K562 (cell line): ENCODE data around the gene UNC13A. TPM values are rescaled to one million over a fixed set of nuclear protein-coding genes. Genes with fewer than 3 reads are reported as not detected.

Source experiments
- ATAC-seq: fragments of 200-7000 bp; cut with Tn5 transposase; 3 replicates; pipeline ENCODE4 v1.9.1; 2020; ENCODE audit warnings: moderate library complexity
- BruUV-seq: library from RNA; stranded (reverse); fragments of 400-500 nt; replicated peaks from 2 replicates; lab custom pipeline; 2021; lab: Mats Ljungman, UMichigan
- CTCF ChIA-PET: fragments of 300-600 bp; formaldehyde crosslinking; extraction: SDS; loops from one replicate; lab custom pipeline; 2021; ENCODE audit warnings: low intra/inter-chr PET ratio; lab: Yijun Ruan, JAX
- POLR2A ChIA-PET: fragments of 300-600, 350-650 bp; sonication (Branson Sonifier 250); formaldehyde crosslinking; extraction: SDS; loops from one replicate; lab custom pipeline; 2021; ENCODE audit warnings: antibody characterized with exemption, inconsistent platforms; lab: Yijun Ruan, JAX
- DNase-seq, 4 experiments: peaks; one replicate each; pipeline versions ENCODE4 v3.0.0 to v3.0.0-alpha.2; 2011 to 2018; ENCODE audit warnings: low spot score in 3 of 4, mixed read lengths in 3 of 4; ENCODE audit errors: extremely low read depth in 1 of 4
- FAIRE-seq: peaks from 2 replicates; lab custom pipeline; 2011; peaks lifted over from hg19 to GRCh38; lab: Jason Lieb, UNC
- H2AFZ ChIP-seq: 2 replicates; pipeline ENCODE4 v1.6.0; 2011; ENCODE audit warnings: low read depth, low read length, control low read depth, inconsistent platforms
- H3K27ac ChIP-seq: fragments of 200-600 bp; 3 replicates; pipeline ENCODE4 v1.8.0; 2011; ENCODE audit warnings: low read depth, mild to moderate bottlenecking, control low read depth, inconsistent platforms, low read length, moderate library complexity, mixed read lengths; ENCODE audit errors: extremely low read depth
- H3K27me3 ChIP-seq, 2 experiments: fragments of 300-600 bp in 1 of 2; 2 replicates in 1 of 2; 3 replicates in 1 of 2; pipeline versions ENCODE4 v1.6.0 to v1.8.0; 2011; ENCODE audit warnings: inconsistent platforms in 2 of 2, low read length in 2 of 2, mild to moderate bottlenecking in 1 of 2, mixed read lengths in 1 of 2, moderate library complexity in 1 of 2; ENCODE audit not compliant: control insufficient read depth in 2 of 2, insufficient read depth in 2 of 2
- H3K36me3 ChIP-seq: fragments of 300-600 bp; 3 replicates; pipeline ENCODE4 v1.8.0; 2011; ENCODE audit warnings: mild to moderate bottlenecking, low read length, inconsistent platforms; ENCODE audit not compliant: control insufficient read depth, insufficient read depth
- H3K4me1 ChIP-seq, 2 experiments: fragments of 200-600 bp in 1 of 2; replicated peaks in 1 of 2; 2 replicates in 1 of 2; 3 replicates in 1 of 2; pipeline versions ENCODE4 v1.5.1 to v1.8.0; 2011; ENCODE audit warnings: inconsistent platforms in 2 of 2, low read length in 2 of 2, mild to moderate bottlenecking in 1 of 2, mixed read lengths in 1 of 2, moderate library complexity in 1 of 2; ENCODE audit not compliant: control insufficient read depth in 2 of 2, insufficient read depth in 2 of 2
- H3K4me2 ChIP-seq: 2 replicates; pipeline ENCODE4 v1.6.1; 2011; ENCODE audit warnings: low read length, control low read depth, inconsistent platforms, mixed read lengths; ENCODE audit not compliant: insufficient read depth
- H3K4me3 ChIP-seq: fragments of 200-600 bp; sonication (generic), shearing (Covaris generic); 2 replicates; pipeline ENCODE4 v1.5.1; 2016; ENCODE audit warnings: control low read depth, inconsistent platforms
- H3K79me2 ChIP-seq: fragments of 200-600 bp; 3 replicates; pipeline ENCODE4 v1.8.0; 2011; ENCODE audit warnings: low read length, inconsistent platforms; ENCODE audit not compliant: control insufficient read depth, insufficient read depth
- H3K9ac ChIP-seq, 2 experiments: 2 replicates each; pipeline versions ENCODE4 v1.6.0 to v1.6.1; 2011; ENCODE audit warnings: low read depth in 2 of 2, low read length in 2 of 2, control low read depth in 1 of 2, inconsistent platforms in 1 of 2, mild to moderate bottlenecking in 1 of 2, mixed read lengths in 1 of 2; ENCODE audit not compliant: insufficient read depth in 1 of 2
- H3K9me1 ChIP-seq: one replicate; pipeline ENCODE4 v1.6.0; 2011; ENCODE audit warnings: inconsistent platforms, mild to moderate bottlenecking, low read length, moderate library complexity; ENCODE audit not compliant: control insufficient read depth, insufficient read depth
- H3K9me3 ChIP-seq: replicated peaks from 2 replicates; pipeline ENCODE4 v1.5.1; 2011; ENCODE audit warnings: low read depth, low read length, inconsistent platforms; ENCODE audit not compliant: control insufficient read depth, insufficient read depth
- H4K20me1 ChIP-seq: replicated peaks from 2 replicates; pipeline ENCODE4 v1.6.1; 2011; ENCODE audit warnings: low read length, inconsistent platforms, mixed read lengths; ENCODE audit not compliant: control insufficient read depth, insufficient read depth
- ETS2 ChIP-seq: IDR thresholded peaks from 2 replicates; pipeline ENCODE4 v1.6.1; 2016; ENCODE audit warnings: borderline replicate concordance, missing genetic modification characterization, mild to moderate bottlenecking, moderate library complexity, missing compliant biosample characterization; ENCODE audit not compliant: poor library complexity, severe bottlenecking
- HEY1 ChIP-seq: fragments of 250-450 bp; sonication (Bioruptor Pico); IDR thresholded peaks from 2 replicates; pipeline ENCODE4 v1.5.0; 2020; ENCODE audit warnings: mild to moderate bottlenecking, moderate library complexity, borderline replicate concordance
- MIER1 ChIP-seq: fragments of 450-650 bp; IDR thresholded peaks from 2 replicates; pipeline ENCODE4 v1.6.1; 2016; ENCODE audit warnings: antibody characterized with exemption, mild to moderate bottlenecking, low read depth
- MTF1 ChIP-seq: fragments of 250-450 bp; sonication (Bioruptor Pico); IDR thresholded peaks from 2 replicates; pipeline ENCODE4 v1.9.0; 2021; ENCODE audit warnings: moderate library complexity, mild to moderate bottlenecking, inconsistent platforms, borderline replicate concordance
- NCOA2 ChIP-seq, 2 experiments: fragments of 450-650 bp; IDR thresholded peaks; 2 replicates each; pipeline ENCODE4 v1.6.1; 2018; ENCODE audit warnings: mild to moderate bottlenecking in 2 of 2, moderate library complexity in 1 of 2; ENCODE audit not compliant: partially characterized antibody in 2 of 2
- POLR2AphosphoS2 ChIP-seq: IDR thresholded peaks from 2 replicates; pipeline ENCODE4 v1.6.1; 2012; ENCODE audit warnings: low read length, improper control_type of control experiment
- SOX6 ChIP-seq: fragments of 450-650 bp; IDR thresholded peaks from 2 replicates; pipeline ENCODE4 v1.6.1; 2014; ENCODE audit warnings: mild to moderate bottlenecking
- SRSF1 ChIP-seq: fragments of 200-400 bp; formaldehyde crosslinking; IDR thresholded peaks from 2 replicates; pipeline ENCODE4 v1.6.1; 2017; ENCODE audit warnings: mild to moderate bottlenecking, low read depth, low read length, moderate library complexity
- TCF3 ChIP-seq: sonication (generic); formaldehyde crosslinking; IDR thresholded peaks from 2 replicates; pipeline ENCODE4 v1.4.0; 2020; ENCODE audit warnings: mild to moderate bottlenecking, missing genetic modification reagents
- YY1 ChIP-seq, 3 experiments: IDR thresholded peaks; 2 replicates each; pipeline ENCODE4 v1.6.1; 2011; ENCODE audit warnings: low read length in 2 of 3, mild to moderate bottlenecking in 2 of 3, moderate library complexity in 2 of 3, borderline replicate concordance in 1 of 3, control low read depth in 1 of 3, low read depth in 1 of 3; ENCODE audit not compliant: insufficient read depth in 3 of 3, insufficient replicate concordance in 2 of 3, control insufficient read depth in 1 of 3, insufficient read length in 1 of 3; ENCODE audit errors: extremely low read depth in 1 of 3
- ZNF445 ChIP-seq: fragments of 250-450 bp; sonication (Bioruptor Pico); IDR thresholded peaks from 2 replicates; pipeline ENCODE4 v1.4.0; 2020; ENCODE audit warnings: low read depth, mild to moderate bottlenecking, moderate library complexity
- WGBS: fragments of 100-300 bp; shearing (Covaris generic); methylation state at CpG from one replicate; pipeline ENCODE4 v1.1.6; 2016; ENCODE audit warnings: low coverage, mixed read lengths; ENCODE audit not compliant: insufficient coverage; ENCODE audit errors: missing lambda C conversion rate; 5-methylcytosine and 5-hydroxymethylcytosine counted together
- in situ Hi-C: fragments of 300-500 bp; cut with MboI; formaldehyde crosslinking; loops from 4 replicates; pipeline ENCODE4 v1.15.0; 2018; ENCODE audit warnings: inconsistent platforms, mixed read lengths
- intact Hi-C: fragments of 100-400 bp; cut with micrococcal nuclease; formaldehyde crosslinking; loops from 2 replicates; pipeline ENCODE4 v1.14.2; 2022
- polyA plus RNA-seq, 8 experiments: library from polyadenylated mRNA; depleted of rRNA in 4 of 8; stranded (reverse) in 5 of 8; unstranded in 3 of 8; fragments of >200 nt; fragmentation: Nextera tagmentation in 2 of 8; fragmentation: Illumina TruSeq in 1 of 8; extraction: Ambion mirVana in 2 of 8; extraction: Trizol in 1 of 8; gene quantifications; 2 replicates each; pipeline versions ENCODE4 v1.2.1 to v1.2.3, GENCODE V29; 2011 to 2014; ENCODE audit warnings: inconsistent platforms in 1 of 8, missing spikeins in 1 of 8
- total RNA-seq, 7 experiments: library from RNA; depleted of rRNA in 6 of 7; stranded (reverse); fragments of >200 nt in 6 of 7; fragmentation: Illumina TruSeq in 2 of 7; extraction: Trizol in 2 of 7; gene quantifications; 2 replicates each; pipeline versions ENCODE4 v1.2.1 to v1.2.3, GENCODE V29; 2011 to 2021; ENCODE audit warnings: low replicate concordance in 1 of 7
- TF ChIP-seq, protein P1 (sequence below): fragments of 250-450 bp; sonication (Bioruptor Pico); IDR thresholded peaks from 2 replicates; pipeline ENCODE4 v1.5.0; 2020; ENCODE audit warnings: mild to moderate bottlenecking, borderline replicate concordance
- TF ChIP-seq, protein P2 (sequence below), 2 experiments: fragments of 450-650 bp; IDR thresholded peaks; 2 replicates each; pipeline ENCODE4 v1.6.1; 2018; ENCODE audit warnings: mild to moderate bottlenecking in 2 of 2, low read depth in 1 of 2; ENCODE audit not compliant: partially characterized antibody in 2 of 2

UNC13A gene
- total and polyA plus RNA-seq, 9 of the 15 experiments (the other 6 are each of a cell fraction or from before 2014, with no cell fraction given): 0.03 to 1.0 (median 0.25) TPM

DNA sequence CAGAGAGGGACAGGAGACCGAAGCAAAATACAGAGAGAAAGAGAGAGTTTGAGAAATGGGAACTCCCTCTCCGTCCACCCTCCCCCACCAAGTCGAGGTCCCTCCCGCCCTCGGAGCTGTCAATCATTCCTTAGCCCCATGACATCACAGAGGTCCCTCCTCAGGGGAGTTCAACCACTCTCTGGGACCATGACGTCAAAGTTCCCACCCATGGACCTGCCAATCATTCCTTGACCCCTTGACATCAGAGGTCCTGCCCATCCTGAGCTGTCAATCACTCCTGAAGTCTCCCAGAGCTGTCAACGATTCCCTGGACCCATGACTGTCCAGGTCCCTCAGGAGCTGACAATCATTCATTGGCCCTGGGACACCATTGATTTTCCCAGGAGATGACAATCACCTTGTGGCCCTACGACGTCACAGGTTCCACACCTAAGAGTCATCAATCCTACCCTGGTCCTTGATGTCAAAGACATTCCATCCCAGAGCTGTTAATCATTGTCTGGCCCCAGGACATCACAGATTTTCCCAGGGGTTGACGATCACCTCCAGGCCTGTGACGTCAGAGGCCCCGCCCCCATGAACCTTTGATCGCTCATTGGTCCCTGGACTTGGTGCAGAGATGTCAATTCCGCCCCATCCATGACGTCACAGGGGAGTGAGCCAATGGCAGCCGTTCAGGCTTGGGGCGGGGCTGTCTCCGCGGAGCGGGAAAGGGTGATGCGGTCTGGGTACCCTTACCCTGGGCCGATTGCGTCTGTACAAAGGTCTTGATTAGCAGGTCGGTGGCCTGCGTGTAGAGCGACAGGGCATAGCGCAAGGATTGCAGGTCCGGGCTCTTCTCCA lies 71.0 kb downstream of the UNC13A start (continued):
- TF ChIP-seq SOX6: no peak
- TF ChIP-seq MIER1: no peak
- TF ChIP-seq, protein P1, sequence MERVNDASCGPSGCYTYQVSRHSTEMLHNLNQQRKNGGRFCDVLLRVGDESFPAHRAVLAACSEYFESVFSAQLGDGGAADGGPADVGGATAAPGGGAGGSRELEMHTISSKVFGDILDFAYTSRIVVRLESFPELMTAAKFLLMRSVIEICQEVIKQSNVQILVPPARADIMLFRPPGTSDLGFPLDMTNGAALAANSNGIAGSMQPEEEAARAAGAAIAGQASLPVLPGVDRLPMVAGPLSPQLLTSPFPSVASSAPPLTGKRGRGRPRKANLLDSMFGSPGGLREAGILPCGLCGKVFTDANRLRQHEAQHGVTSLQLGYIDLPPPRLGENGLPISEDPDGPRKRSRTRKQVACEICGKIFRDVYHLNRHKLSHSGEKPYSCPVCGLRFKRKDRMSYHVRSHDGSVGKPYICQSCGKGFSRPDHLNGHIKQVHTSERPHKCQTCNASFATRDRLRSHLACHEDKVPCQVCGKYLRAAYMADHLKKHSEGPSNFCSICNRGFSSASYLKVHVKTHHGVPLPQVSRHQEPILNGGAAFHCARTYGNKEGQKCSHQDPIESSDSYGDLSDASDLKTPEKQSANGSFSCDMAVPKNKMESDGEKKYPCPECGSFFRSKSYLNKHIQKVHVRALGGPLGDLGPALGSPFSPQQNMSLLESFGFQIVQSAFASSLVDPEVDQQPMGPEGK: no peak
- TF ChIP-seq, all 486 proteins: peak for 63

DNA sequence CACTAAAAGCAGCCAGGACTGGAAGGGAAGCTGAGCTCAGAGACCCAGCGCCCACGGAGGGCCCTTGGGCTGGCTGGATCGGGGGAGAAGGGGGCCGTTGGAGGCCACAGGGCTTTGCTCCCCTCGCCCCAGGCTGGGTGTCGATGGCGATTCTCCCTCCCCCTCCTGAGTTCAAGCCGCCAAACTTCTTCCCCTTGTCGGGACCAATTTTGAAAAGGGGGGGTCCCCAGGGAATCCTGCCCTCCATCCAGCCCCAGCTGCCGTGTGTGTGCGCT lies 71.5 kb downstream of the UNC13A start:
- no TSS peak for BruUV-seq
- Histone ChIP-seq H3K9ac (peak overlapping the region; percentile 75 to 99), H3K4me2 (peak overlapping the region; percentile 89), H3K27me3 (no peaks in the 10 kb centered on the region; a peak in 1 of 5 replicates), H4K20me1 (peaks cover 5% of the 10 kb centered on the region), H3K36me3 (no peaks in the 10 kb centered on the region), H3K9me3 (no peaks in the 10 kb centered on the region), H2AFZ (peak overlapping the region; percentile 91), H3K9me1 (peaks cover 3% of the 10 kb centered on the region), H3K4me3 (peak overlapping the region; percentile 47), H3K27ac (peak overlapping the region; percentile 82), H3K4me1 (peaks cover 2 to 37% of the 10 kb centered on the region in 2 experiments; a peak in 4 of 5 replicates), H3K79me2 (no peaks in the 10 kb centered on the region)
- POLR2A ChIA-PET: interaction anchor here (0.6 to 1.7 kb wide), 6 partner anchors 9 to 1499 kb away, joined by 3 to 6 read pairs (median 3); no protein-coding TSS in a partner anchor
- FAIRE-seq: no peak
- DNase-seq: no peak
- in situ Hi-C loops: no loop called here
- intact Hi-C loops: no loop called here
- 3% methylated on average over 11 of the region's 11 CpGs for WGBS
- CTCF ChIA-PET: no interaction called here
- ATAC-seq: peak; percentile 52
- peak in 1 of 3 experiments; percentile 23 for TF ChIP-seq YY1 (IDR thresholded peaks at IDR 0.05; ENCODE audit: borderline replicate concordance in 1 of 3, control insufficient read depth in 1 of 3, extremely low read depth in 1 of 3, insufficient read depth in 3 of 3, insufficient read length in 1 of 3, insufficient replicate concordance in 2 of 3, low read depth in 1 of 3, low read length in 2 of 3)
- no peak for TF ChIP-seq MIER1
- TF ChIP-seq NCOA2 (IDR thresholded peaks at IDR 0.05; ENCODE audit: partially characterized antibody in 2 of 2): no peak
- TF ChIP-seq TCF3 (CRISPR knock-in tag): no peak
- no peak for TF ChIP-seq MTF1 (CRISPR knock-in tag)
- no peak for TF ChIP-seq POLR2AphosphoS2
- TF ChIP-seq ZNF445 (CRISPR knock-in tag): no peak
- TF ChIP-seq HEY1 (CRISPR knock-in tag): no peak
- TF ChIP-seq ETS2 (tag): no peak
- TF ChIP-seq SRSF1: no peak
- TF ChIP-seq, protein P2, sequence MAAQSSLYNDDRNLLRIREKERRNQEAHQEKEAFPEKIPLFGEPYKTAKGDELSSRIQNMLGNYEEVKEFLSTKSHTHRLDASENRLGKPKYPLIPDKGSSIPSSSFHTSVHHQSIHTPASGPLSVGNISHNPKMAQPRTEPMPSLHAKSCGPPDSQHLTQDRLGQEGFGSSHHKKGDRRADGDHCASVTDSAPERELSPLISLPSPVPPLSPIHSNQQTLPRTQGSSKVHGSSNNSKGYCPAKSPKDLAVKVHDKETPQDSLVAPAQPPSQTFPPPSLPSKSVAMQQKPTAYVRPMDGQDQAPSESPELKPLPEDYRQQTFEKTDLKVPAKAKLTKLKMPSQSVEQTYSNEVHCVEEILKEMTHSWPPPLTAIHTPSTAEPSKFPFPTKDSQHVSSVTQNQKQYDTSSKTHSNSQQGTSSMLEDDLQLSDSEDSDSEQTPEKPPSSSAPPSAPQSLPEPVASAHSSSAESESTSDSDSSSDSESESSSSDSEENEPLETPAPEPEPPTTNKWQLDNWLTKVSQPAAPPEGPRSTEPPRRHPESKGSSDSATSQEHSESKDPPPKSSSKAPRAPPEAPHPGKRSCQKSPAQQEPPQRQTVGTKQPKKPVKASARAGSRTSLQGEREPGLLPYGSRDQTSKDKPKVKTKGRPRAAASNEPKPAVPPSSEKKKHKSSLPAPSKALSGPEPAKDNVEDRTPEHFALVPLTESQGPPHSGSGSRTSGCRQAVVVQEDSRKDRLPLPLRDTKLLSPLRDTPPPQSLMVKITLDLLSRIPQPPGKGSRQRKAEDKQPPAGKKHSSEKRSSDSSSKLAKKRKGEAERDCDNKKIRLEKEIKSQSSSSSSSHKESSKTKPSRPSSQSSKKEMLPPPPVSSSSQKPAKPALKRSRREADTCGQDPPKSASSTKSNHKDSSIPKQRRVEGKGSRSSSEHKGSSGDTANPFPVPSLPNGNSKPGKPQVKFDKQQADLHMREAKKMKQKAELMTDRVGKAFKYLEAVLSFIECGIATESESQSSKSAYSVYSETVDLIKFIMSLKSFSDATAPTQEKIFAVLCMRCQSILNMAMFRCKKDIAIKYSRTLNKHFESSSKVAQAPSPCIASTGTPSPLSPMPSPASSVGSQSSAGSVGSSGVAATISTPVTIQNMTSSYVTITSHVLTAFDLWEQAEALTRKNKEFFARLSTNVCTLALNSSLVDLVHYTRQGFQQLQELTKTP (IDR thresholded peaks at IDR 0.05; ENCODE audit: low read depth in 1 of 2, partially characterized antibody in 2 of 2): peak in 1 of 2 experiments; percentile 11
